ENCODE data around the gene MAP4K4.

DNA sequence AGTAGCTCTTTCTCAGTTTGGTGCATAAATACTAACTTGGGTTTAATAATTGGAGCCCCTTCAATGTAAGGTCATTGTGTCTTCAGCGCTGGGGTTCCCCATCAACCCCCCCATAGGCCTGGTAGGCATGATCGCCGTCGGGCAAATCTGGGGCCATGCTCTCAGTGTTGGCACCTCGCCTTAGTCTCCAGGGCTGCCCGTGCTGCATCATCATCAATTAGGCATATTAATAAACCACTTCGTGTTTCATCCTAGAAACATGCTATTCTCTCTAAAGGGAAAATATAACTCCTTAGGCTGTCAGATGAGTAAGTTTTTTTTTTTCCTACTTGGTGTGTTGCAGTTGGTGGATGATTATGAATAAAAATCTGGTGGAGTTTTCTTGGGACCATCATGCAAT, 197.5 kb downstream of the MAP4K4 start:
- TF ChIP-seq, protein P1, sequence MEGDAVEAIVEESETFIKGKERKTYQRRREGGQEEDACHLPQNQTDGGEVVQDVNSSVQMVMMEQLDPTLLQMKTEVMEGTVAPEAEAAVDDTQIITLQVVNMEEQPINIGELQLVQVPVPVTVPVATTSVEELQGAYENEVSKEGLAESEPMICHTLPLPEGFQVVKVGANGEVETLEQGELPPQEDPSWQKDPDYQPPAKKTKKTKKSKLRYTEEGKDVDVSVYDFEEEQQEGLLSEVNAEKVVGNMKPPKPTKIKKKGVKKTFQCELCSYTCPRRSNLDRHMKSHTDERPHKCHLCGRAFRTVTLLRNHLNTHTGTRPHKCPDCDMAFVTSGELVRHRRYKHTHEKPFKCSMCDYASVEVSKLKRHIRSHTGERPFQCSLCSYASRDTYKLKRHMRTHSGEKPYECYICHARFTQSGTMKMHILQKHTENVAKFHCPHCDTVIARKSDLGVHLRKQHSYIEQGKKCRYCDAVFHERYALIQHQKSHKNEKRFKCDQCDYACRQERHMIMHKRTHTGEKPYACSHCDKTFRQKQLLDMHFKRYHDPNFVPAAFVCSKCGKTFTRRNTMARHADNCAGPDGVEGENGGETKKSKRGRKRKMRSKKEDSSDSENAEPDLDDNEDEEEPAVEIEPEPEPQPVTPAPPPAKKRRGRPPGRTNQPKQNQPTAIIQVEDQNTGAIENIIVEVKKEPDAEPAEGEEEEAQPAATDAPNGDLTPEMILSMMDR (conservative IDR thresholded peaks at IDR 0.05; ENCODE audit: low read depth, low read length) = no peak
- TF ChIP-seq RAD21 (IDR thresholded peaks at IDR 0.05; ENCODE audit: low read length) (no peak), CEBPB (IDR thresholded peaks at IDR 0.05; ENCODE audit: low read depth, low read length) (no peak), POLR2A (IDR thresholded peaks at IDR 0.05; ENCODE audit: low read depth, low read length) (no peak), RCOR1 (IDR thresholded peaks at IDR 0.05; ENCODE audit: insufficient replicate concordance, low read length) (no peak), SMC3 (IDR thresholded peaks at IDR 0.05; ENCODE audit: low read depth, low read length) (no peak), MAZ (IDR thresholded peaks at IDR 0.05; ENCODE audit: borderline replicate concordance, low read depth, low read length) (no peak), RFX5 (IDR thresholded peaks at IDR 0.05; ENCODE audit: low read depth, low read length) (no peak), CHD1 (IDR thresholded peaks at IDR 0.05; ENCODE audit: low read depth, low read length) (no peak), MXI1 (IDR thresholded peaks at IDR 0.05; ENCODE audit: borderline replicate concordance, low read depth, low read length) (no peak), MAFK (IDR thresholded peaks at IDR 0.05; ENCODE audit: low read depth, low read length) (no peak), FOS (IDR thresholded peaks at IDR 0.05; ENCODE audit: low read depth, low read length) (no peak)
- TF ChIP-seq, protein P2, sequence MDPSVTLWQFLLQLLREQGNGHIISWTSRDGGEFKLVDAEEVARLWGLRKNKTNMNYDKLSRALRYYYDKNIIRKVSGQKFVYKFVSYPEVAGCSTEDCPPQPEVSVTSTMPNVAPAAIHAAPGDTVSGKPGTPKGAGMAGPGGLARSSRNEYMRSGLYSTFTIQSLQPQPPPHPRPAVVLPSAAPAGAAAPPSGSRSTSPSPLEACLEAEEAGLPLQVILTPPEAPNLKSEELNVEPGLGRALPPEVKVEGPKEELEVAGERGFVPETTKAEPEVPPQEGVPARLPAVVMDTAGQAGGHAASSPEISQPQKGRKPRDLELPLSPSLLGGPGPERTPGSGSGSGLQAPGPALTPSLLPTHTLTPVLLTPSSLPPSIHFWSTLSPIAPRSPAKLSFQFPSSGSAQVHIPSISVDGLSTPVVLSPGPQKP (IDR thresholded peaks at IDR 0.05; ENCODE audit: borderline replicate concordance, low read depth, low read length) = no peak
- TF ChIP-seq, protein P3, sequence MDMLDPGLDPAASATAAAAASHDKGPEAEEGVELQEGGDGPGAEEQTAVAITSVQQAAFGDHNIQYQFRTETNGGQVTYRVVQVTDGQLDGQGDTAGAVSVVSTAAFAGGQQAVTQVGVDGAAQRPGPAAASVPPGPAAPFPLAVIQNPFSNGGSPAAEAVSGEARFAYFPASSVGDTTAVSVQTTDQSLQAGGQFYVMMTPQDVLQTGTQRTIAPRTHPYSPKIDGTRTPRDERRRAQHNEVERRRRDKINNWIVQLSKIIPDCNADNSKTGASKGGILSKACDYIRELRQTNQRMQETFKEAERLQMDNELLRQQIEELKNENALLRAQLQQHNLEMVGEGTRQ (IDR thresholded peaks at IDR 0.05; ENCODE audit: low read depth, low read length) = no peak
